PFSK-1 (cell line): ENCODE measurements around the gene RPAP3.

ENCODE experiments used
- POLR2AphosphoS5 ChIP-seq: IDR thresholded peaks from 2 replicates; pipeline ENCODE4 v1.6.1; 2012; ENCODE audit warnings: low read depth, mild to moderate bottlenecking, control low read depth, low read length, moderate library complexity
- SIN3A ChIP-seq: IDR thresholded peaks from 2 replicates; pipeline ENCODE4 v1.6.1; 2012; ENCODE audit warnings: mild to moderate bottlenecking, low read length, moderate library complexity, borderline replicate concordance; ENCODE audit not compliant: insufficient read depth
- TAF1 ChIP-seq: IDR thresholded peaks from 2 replicates; pipeline ENCODE4 v1.6.1; 2012; ENCODE audit warnings: low read length, control low read depth, borderline replicate concordance; ENCODE audit not compliant: insufficient read depth

- TF ChIP-seq TAF1 (no peak), SIN3A (no peak), POLR2AphosphoS5 (no peak)
Measured at GRCh38 chr12:47679785-47680184, 26.0 kb downstream of the RPAP3 start.
